Adrenal gland (tissue), 5 donors: Measurements from ENCODE around the gene DGKH.

Experiments used
- POLR2A ChIP-seq, 2 donors: fragments of 450-650 bp; IDR thresholded peaks; one replicate each; pipeline ENCODE4 v1.6.1; 2017; ENCODE audit warnings: antibody characterized with exemption in 2 of 2, mild to moderate bottlenecking in 2 of 2, moderate library complexity in 1 of 2
- TF ChIP-seq, protein P1 (sequence below), 6 experiments: fragments of 450-650 bp in 4 of 6; fragments of 200-600 bp in 2 of 6; sonication (generic) in 1 of 6; IDR thresholded peaks; 1 replicate in 5 of 6; 2 replicates in 1 of 6; pipeline versions ENCODE4 v1.5.1 to v1.8.0; 2016 to 2021; ENCODE audit warnings: antibody characterized with exemption in 6 of 6, mild to moderate bottlenecking in 2 of 6, moderate library complexity in 1 of 6
- donor health status: DM: no; HTN: no; CAD: no.

DNA sequence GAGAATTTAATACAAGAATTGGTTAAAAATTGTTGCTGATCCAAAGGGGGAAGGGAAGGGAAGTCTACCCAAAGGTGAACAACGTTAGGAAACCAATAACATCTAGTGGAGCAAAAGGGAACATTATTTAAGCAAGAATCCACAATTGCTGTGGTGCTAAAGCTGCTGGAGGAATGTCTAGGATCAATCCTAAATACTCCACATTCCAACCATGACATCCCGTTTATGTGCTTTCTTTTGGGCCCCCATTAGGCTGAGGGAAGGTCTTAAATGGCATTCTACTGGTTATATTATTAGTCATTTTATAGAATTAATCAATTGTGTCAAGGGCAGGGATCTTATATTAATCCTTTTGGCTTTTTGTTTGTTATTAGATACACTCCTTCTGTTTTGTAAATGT lies 47.6 kb upstream of the DGKH start:
- TF ChIP-seq, protein P1, sequence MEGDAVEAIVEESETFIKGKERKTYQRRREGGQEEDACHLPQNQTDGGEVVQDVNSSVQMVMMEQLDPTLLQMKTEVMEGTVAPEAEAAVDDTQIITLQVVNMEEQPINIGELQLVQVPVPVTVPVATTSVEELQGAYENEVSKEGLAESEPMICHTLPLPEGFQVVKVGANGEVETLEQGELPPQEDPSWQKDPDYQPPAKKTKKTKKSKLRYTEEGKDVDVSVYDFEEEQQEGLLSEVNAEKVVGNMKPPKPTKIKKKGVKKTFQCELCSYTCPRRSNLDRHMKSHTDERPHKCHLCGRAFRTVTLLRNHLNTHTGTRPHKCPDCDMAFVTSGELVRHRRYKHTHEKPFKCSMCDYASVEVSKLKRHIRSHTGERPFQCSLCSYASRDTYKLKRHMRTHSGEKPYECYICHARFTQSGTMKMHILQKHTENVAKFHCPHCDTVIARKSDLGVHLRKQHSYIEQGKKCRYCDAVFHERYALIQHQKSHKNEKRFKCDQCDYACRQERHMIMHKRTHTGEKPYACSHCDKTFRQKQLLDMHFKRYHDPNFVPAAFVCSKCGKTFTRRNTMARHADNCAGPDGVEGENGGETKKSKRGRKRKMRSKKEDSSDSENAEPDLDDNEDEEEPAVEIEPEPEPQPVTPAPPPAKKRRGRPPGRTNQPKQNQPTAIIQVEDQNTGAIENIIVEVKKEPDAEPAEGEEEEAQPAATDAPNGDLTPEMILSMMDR (IDR thresholded peaks at IDR 0.05) = no peak
- TF ChIP-seq POLR2A (IDR thresholded peaks at IDR 0.05) = no peak
